HG02970 (cell line): Measurements from ENCODE around the gene CEP63.
"Not testable (repeated sequence)": the region's sequence is repeated elsewhere in the genome, so short reads cannot be mapped to it uniquely, and the experiment has no call there.

ENCODE experiments used
- ATAC-seq: cut with Tn5 transposase; IDR thresholded peaks from one replicate; pipeline ENCODE4 v1.9.1; 2021; ENCODE audit warnings: mild to moderate bottlenecking, moderate library complexity, moderate number of reproducible peaks; ENCODE audit not compliant: unreplicated experiment, low FRiP score

The CEP63 gene

GRCh38 chr3:134505485-134505884, 19.6 kb downstream of the CEP63 start:
- ATAC-seq, result no peak

- no peak for ATAC-seq
Observed at GRCh38 chr3:134511500-134511899, 25.6 kb downstream of the CEP63 start.

- ATAC-seq, result no peak
Observed at GRCh38 chr3:134516905-134517304, 31.0 kb downstream of the CEP63 start.

GRCh38 chr3:134517791-134518190, 31.9 kb downstream of the CEP63 start:
- no peak for ATAC-seq

GRCh38 chr3:134522541-134522940, 36.7 kb downstream of the CEP63 start:
- ATAC-seq, result no peak

- ATAC-seq, result no peak
Observed at GRCh38 chr3:134525293-134525692, 39.4 kb downstream of the CEP63 start.

- no peak for ATAC-seq
Observed at GRCh38 chr3:134526319-134526718, 40.5 kb downstream of the CEP63 start.

- ATAC-seq, result no peak
Observed at GRCh38 chr3:134527037-134527436, 41.2 kb downstream of the CEP63 start.

- no peak for ATAC-seq
Observed at GRCh38 chr3:134527538-134528186, 41.8 kb downstream of the CEP63 start.

GRCh38 chr3:134533493-134533892, 47.6 kb downstream of the CEP63 start:
- ATAC-seq, result no peak

- no peak for ATAC-seq
Observed at GRCh38 chr3:134535186-134535970, 49.5 kb downstream of the CEP63 start.

GRCh38 chr3:134536781-134537180, 50.9 kb downstream of the CEP63 start:
- no peak for ATAC-seq

- no peak for ATAC-seq
Observed at GRCh38 chr3:134542287-134542958, 56.6 kb downstream of the CEP63 start.

GRCh38 chr3:134543113-134543512, 57.3 kb downstream of the CEP63 start:
- no peak for ATAC-seq

GRCh38 chr3:134544316-134544715, 58.5 kb downstream of the CEP63 start:
- ATAC-seq, result no peak

GRCh38 chr3:134544783-134545182, 58.9 kb downstream of the CEP63 start:
- not testable (repeated sequence) for ATAC-seq

GRCh38 chr3:134545818-134546217, 60.0 kb downstream of the CEP63 start:
- ATAC-seq, result no peak

- ATAC-seq, result no peak
Observed at GRCh38 chr3:134552784-134553183, 66.9 kb downstream of the CEP63 start.

GRCh38 chr3:134559591-134559990, 73.7 kb downstream of the CEP63 start:
- ATAC-seq, result no peak

- no peak for ATAC-seq
Observed at GRCh38 chr3:134562055-134562454, 76.2 kb downstream of the CEP63 start.

GRCh38 chr3:134563601-134564000, 77.7 kb downstream of the CEP63 start:
- no peak for ATAC-seq
